ENCODE measurements around the gene GRM8. TPM values are rescaled to one million over a fixed set of nuclear protein-coding genes. Genes with fewer than 3 reads are reported as not detected.

The GRM8 gene
- total RNA-seq, 1 experiment from 2014 or later = not detected

DNA sequence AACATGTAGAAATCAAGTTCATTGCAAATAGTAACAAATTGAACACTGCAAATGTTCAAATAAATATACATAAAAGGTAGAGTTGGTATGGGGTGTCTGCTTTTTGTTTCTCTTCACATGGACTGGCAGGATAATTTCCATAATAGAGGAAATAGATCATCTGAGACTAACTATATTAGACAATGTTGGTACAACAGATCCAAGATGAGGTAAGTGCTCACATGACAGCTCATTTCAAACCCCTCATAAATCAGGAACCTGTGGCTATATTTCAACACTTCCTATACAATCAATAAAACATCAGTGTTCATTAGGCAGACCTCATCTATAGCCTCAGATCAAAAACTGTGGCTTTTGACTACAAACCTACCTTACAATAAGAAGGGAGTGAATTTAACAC is 469.1 kb downstream of the GRM8 start:
- ATAC-seq = no peak
- CTCF ChIA-PET = no interaction called here

GRCh38 chr7:126780993-126781392 is 471.7 kb downstream of the GRM8 start:
- TF ChIP-seq TCF7L2 (IDR thresholded peaks at IDR 0.05; ENCODE audit: low read depth, low read length) (no peak), SIN3A (IDR thresholded peaks at IDR 0.05; ENCODE audit: borderline replicate concordance, insufficient read depth, low read depth, low read length) (no peak), REST (IDR thresholded peaks at IDR 0.05; ENCODE audit: insufficient read depth in 1 of 2, low read depth in 2 of 2, low read length in 1 of 2) (no peak), POLR2AphosphoS5 (IDR thresholded peaks at IDR 0.05; ENCODE audit: low read depth, low read length) (no peak)
- TF ChIP-seq, protein P1, sequence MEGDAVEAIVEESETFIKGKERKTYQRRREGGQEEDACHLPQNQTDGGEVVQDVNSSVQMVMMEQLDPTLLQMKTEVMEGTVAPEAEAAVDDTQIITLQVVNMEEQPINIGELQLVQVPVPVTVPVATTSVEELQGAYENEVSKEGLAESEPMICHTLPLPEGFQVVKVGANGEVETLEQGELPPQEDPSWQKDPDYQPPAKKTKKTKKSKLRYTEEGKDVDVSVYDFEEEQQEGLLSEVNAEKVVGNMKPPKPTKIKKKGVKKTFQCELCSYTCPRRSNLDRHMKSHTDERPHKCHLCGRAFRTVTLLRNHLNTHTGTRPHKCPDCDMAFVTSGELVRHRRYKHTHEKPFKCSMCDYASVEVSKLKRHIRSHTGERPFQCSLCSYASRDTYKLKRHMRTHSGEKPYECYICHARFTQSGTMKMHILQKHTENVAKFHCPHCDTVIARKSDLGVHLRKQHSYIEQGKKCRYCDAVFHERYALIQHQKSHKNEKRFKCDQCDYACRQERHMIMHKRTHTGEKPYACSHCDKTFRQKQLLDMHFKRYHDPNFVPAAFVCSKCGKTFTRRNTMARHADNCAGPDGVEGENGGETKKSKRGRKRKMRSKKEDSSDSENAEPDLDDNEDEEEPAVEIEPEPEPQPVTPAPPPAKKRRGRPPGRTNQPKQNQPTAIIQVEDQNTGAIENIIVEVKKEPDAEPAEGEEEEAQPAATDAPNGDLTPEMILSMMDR (IDR thresholded peaks at IDR 0.05) = no peak
- DNase-seq (ENCODE audit: low read depth, low spot score) (no peak), ATAC-seq (no peak)
- intact Hi-C loops (cut with micrococcal nuclease; ENCODE audit: unreplicated experiment) = no loop called here
- BruUV-seq (replicated peaks) = no TSS peak
- H3K27me3 ChIP-seq (ENCODE audit: control insufficient read depth, insufficient read depth, low read length) = no peaks in the 10 kb centered on the region
- H3K4me1 ChIP-seq (ENCODE audit: control insufficient read depth, insufficient read depth, low read length) = no peaks in the 10 kb centered on the region
- ChIA-PET POLR2A (no interaction called here), CTCF (no interaction called here)
- no peak overlapping the region for H3K4me3 ChIP-seq (ENCODE audit: low read depth in 2 of 2, low read length in 2 of 2)
- H3K9me3 ChIP-seq (ENCODE audit: control insufficient read depth, insufficient read depth, low read depth, low read length) = no peaks in the 10 kb centered on the region
- H3K27ac ChIP-seq (ENCODE audit: low read length) = no peak overlapping the region
- in situ Hi-C loops (cut with HindIII; ENCODE audit: low pct_unique_long_range_greater_than_20kb, low sequenced_read_pairs) = no loop called here
- no peaks in the 10 kb centered on the region for H3K36me3 ChIP-seq (ENCODE audit: control insufficient read depth, insufficient read depth, low read length)

More for the DNA sequence above, 469.1 kb downstream of the GRM8 start:
- intact Hi-C loops (cut with micrococcal nuclease; ENCODE audit: unreplicated experiment) = no loop called here
- no peaks in the 10 kb centered on the region for H3K4me1 ChIP-seq (ENCODE audit: control insufficient read depth, insufficient read depth, low read length)
- in situ Hi-C loops (cut with HindIII; ENCODE audit: low pct_unique_long_range_greater_than_20kb, low sequenced_read_pairs) = no loop called here
- no peak overlapping the region for H3K27ac ChIP-seq (ENCODE audit: low read length)
- no peaks in the 10 kb centered on the region for H3K36me3 ChIP-seq (ENCODE audit: control insufficient read depth, insufficient read depth, low read length)
- BruUV-seq (replicated peaks) = no TSS peak
- POLR2A ChIA-PET = no interaction called here
- no peaks in the 10 kb centered on the region for H3K27me3 ChIP-seq (ENCODE audit: control insufficient read depth, insufficient read depth, low read length)
- no peaks in the 10 kb centered on the region for H3K9me3 ChIP-seq (ENCODE audit: control insufficient read depth, insufficient read depth, low read depth, low read length)
- TF ChIP-seq POLR2AphosphoS5 (IDR thresholded peaks at IDR 0.05; ENCODE audit: low read depth, low read length) (no peak), REST (IDR thresholded peaks at IDR 0.05; ENCODE audit: insufficient read depth in 1 of 2, low read depth in 2 of 2, low read length in 1 of 2) (no peak), TCF7L2 (IDR thresholded peaks at IDR 0.05; ENCODE audit: low read depth, low read length) (no peak), SIN3A (IDR thresholded peaks at IDR 0.05; ENCODE audit: borderline replicate concordance, insufficient read depth, low read depth, low read length) (no peak)
- TF ChIP-seq, protein P1 (IDR thresholded peaks at IDR 0.05) = no peak
- no peak overlapping the region for H3K4me3 ChIP-seq (ENCODE audit: low read depth in 2 of 2, low read length in 2 of 2)
- no peak for DNase-seq (ENCODE audit: low read depth, low spot score)
